Measurements from ENCODE around the gene PPP1R15A. TPM values are rescaled to one million over a fixed set of nuclear protein-coding genes. Genes with fewer than 3 reads are reported as not detected.

Gene PPP1R15A
- total RNA-seq: 28.7 and 75.8 TPM in 2 replicates

DNA sequence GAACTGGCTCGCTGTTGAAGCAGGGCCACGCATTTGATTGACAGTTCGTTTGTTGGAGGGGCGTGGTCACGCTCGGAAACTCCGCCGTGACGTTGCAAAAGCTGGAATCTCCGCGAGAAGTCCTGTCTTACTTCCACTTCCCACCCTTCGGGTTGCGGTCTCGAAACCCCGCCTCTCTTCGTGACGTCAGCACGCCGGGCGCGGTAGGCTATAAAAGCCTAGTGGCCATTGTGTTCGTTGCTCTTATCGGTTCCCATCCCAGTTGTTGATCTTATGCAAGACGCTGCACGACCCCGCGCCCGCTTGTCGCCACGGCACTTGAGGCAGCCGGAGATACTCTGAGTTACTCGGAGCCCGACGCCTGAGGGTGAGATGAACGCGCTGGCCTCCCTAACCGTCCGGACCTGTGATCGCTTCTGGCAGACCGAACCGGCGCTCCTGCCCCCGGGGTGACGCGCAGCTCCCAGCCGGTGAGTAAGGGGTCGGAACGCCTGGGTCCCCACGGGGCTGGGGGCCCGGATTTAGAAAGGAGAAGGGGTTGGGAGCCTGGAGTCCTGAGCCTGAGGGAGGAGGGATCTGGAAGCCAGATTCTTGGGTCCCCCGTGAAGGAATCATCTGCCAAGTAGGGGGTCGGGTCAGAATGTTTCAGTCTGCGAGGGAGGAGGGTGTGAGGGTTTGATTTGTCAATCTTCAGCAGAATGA lies at the start of gene PPP1R15A:
PPP1R15A (plus strand) TSS at position 240 of the 702 bp plus-strand sequence. CDS start 813 bp downstream, outside the sequence.

DNA sequence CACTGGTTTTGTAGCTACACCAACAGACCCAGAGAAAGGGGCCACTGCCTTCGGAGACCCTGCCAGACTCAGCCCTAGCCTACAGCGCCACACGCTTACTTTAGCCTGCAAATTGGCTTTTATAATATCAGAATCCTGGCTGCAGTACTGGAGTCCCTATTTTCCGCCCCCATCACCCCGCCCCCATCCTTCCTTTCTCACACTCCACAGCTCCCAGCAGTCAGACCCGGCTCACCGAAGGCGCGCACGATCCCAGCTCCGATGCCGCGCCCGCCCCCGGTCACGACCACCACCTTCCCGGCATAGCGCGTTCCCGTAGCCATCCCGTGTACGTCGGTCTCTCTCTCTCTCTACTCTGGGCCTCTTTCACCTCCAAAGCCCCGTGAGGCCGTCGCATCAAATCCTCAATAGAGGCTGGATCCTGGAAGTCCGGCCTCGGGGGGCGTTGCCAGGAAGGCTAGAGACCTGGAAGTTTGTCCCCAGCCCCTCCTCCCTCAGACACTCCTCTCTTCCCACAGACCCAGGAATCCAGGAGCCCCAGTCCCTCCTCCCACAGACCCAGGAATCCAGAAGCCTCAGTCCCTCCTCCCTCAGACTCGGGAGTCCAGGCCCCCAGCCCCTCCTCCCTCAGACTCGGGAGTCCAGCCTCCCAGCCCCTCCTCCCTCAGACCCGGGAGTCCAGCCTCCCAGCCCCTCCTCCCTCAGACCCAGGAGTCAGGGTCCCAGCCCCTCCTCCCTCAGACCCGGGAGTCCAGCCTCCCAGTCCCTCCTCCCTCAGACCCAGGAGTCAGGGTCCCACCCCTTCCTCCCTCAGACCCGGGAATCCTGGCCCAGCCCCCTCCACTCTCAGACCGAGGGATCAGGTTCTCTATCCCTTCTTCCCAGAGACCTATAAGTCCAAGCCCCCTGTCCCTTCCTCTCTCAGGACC lies 35.9 kb upstream of the PPP1R15A start, which contains the start of gene HSD17B14:
HSD17B14 (minus strand) TSS at position 403 of the 929 bp plus-strand sequence; CDS start at position 323, 80 bp downstream.

GRCh38 chr19:48868114-48868886 lies 3.9 kb upstream of the PPP1R15A start, which contains the start of gene PLEKHA4:
TSS of gene PLEKHA4 (minus strand) at chr19:48868617. CDS start at chr19:48867620, 997 bp downstream.

GRCh38 chr19:48899781-48900476 lies 27.7 kb downstream of the PPP1R15A start, which contains the start of gene NUCB1:
TSS of gene NUCB1 (plus strand) at chr19:48900312. CDS start at chr19:48900797, 485 bp downstream.

Other genes with a start within 250 kb of the PPP1R15A start
- 2.1 and 5.5 TPM in 2 replicates for gene DBP, start 235.0 kb upstream of the PPP1R15A start, total RNA-seq
- 0.11 and 5.9 TPM in 2 replicates for gene CA11, start 226.2 kb upstream of the PPP1R15A start, total RNA-seq
- gene NTN5, start 199.4 kb upstream of the PPP1R15A start, total RNA-seq: 0.11 and 0.39 TPM in 2 replicates
- gene FUT2, start 176.4 kb upstream of the PPP1R15A start, total RNA-seq: under 0.01 TPM in 1 of 2 replicates, not detected in the other
- gene MAMSTR, start 152.7 kb upstream of the PPP1R15A start, total RNA-seq: 1.3 and 2.4 TPM in 2 replicates
- gene RASIP1, start 131.8 kb upstream of the PPP1R15A start, total RNA-seq: 2.7 and 4.2 TPM in 2 replicates
- gene IZUMO1, start 125.5 kb upstream of the PPP1R15A start, total RNA-seq: 0.39 TPM in 1 of 2 replicates, not detected in the other
- gene FUT1, start 119.8 kb upstream of the PPP1R15A start, total RNA-seq: 0.39 and 1.5 TPM in 2 replicates
- gene FGF21, start 116.9 kb upstream of the PPP1R15A start, total RNA-seq: 0.39 TPM in 1 of 2 replicates, not detected in the other
- 15.7 and 22.6 TPM in 2 replicates for gene BCAT2, start 61.4 kb upstream of the PPP1R15A start, total RNA-seq
- gene HSD17B14, start 35.9 kb upstream of the PPP1R15A start, total RNA-seq: 3.8 and 20.4 TPM in 2 replicates
- 1.2 and 3.9 TPM in 2 replicates for gene PLEKHA4, start 3.8 kb upstream of the PPP1R15A start, total RNA-seq
- gene TULP2, start 26.3 kb downstream of the PPP1R15A start, total RNA-seq: 0.22 and 0.79 TPM in 2 replicates
- gene NUCB1, start 27.9 kb downstream of the PPP1R15A start, total RNA-seq: 169 and 326 TPM in 2 replicates
- gene DHDH, start 61.3 kb downstream of the PPP1R15A start, total RNA-seq: 1.2 TPM in 1 of 2 replicates, not detected in the other
- gene BAX, start 82.5 kb downstream of the PPP1R15A start, total RNA-seq: 41.6 and 99.3 TPM in 2 replicates
- 1,769 and 2,040 TPM in 2 replicates for gene FTL, start 92.9 kb downstream of the PPP1R15A start, total RNA-seq
- gene GYS1, start 120.9 kb downstream of the PPP1R15A start, total RNA-seq: 66.0 and 128 TPM in 2 replicates
- 108 and 286 TPM in 2 replicates for gene RUVBL2, start 121.5 kb downstream of the PPP1R15A start, total RNA-seq
- gene LHB, start 144.7 kb downstream of the PPP1R15A start, total RNA-seq: not detected in 2 replicates
- not detected in 2 replicates for gene CGB3, start 151.9 kb downstream of the PPP1R15A start, total RNA-seq
- not detected in 2 replicates for gene CGB2, start 159.5 kb downstream of the PPP1R15A start, total RNA-seq
- gene CGB1, start 164.5 kb downstream of the PPP1R15A start, total RNA-seq: not detected in 2 replicates
- gene CGB5, start 171.4 kb downstream of the PPP1R15A start, total RNA-seq: 0.39 TPM in 1 of 2 replicates, not detected in the other
- 0.39 and 2.3 TPM in 2 replicates for gene CGB8, start 176.7 kb downstream of the PPP1R15A start, total RNA-seq
- gene CGB7, start 185.3 kb downstream of the PPP1R15A start, total RNA-seq: 2.2 and 4.7 TPM in 2 replicates
- 6.7 and 20.8 TPM in 2 replicates for gene NTF4, start 192.4 kb downstream of the PPP1R15A start, total RNA-seq
- gene KCNA7, start 200.3 kb downstream of the PPP1R15A start, total RNA-seq: under 0.01 TPM in 1 of 2 replicates, not detected in the other
- gene SNRNP70, start 213.0 kb downstream of the PPP1R15A start, total RNA-seq: 147 and 205 TPM in 2 replicates
- gene LIN7B, start 241.9 kb downstream of the PPP1R15A start, total RNA-seq: 5.1 and 13.0 TPM in 2 replicates
- gene C19orf73, start 246.7 kb downstream of the PPP1R15A start, total RNA-seq: 1.2 and 1.3 TPM in 2 replicates
- gene PPFIA3, start 247.1 kb downstream of the PPP1R15A start, total RNA-seq: 8.1 and 10.2 TPM in 2 replicates